Adrenal gland (tissue), 12 donors: ENCODE results near the gene RAD9A. TPM values are rescaled to one million over a fixed set of nuclear protein-coding genes. Genes with fewer than 3 reads are reported as not detected.
"Not testable (repeated sequence)": the region's sequence is repeated elsewhere in the genome, so short reads cannot be mapped to it uniquely, and the experiment has no call there.

Source experiments
- DNase-seq, 7 donors: peaks; one replicate each; pipeline ENCODE4 v3.0.0-alpha.2; 2019 to 2020
- H3K27ac ChIP-seq, 5 donors: fragments of 200-600 bp; sonication (generic) in 4 of 5; 1 replicate in 3 of 5; 2 replicates in 2 of 5; pipeline versions ENCODE4 v1.5.1 to v1.8.0; 2016 to 2020; ENCODE audit warnings: mild to moderate bottlenecking in 1 of 5
- H3K27me3 ChIP-seq: fragments of 200-600 bp; 2 replicates; pipeline ENCODE4 v1.8.0; 2021
- H3K36me3 ChIP-seq, 2 donors: fragments of 200-600 bp; replicated peaks in 1 of 2; 1 replicate in 1 of 2; 2 replicates in 1 of 2; pipeline versions ENCODE4 v1.5.1 to v1.8.0; 2018 to 2022
- H3K4me1 ChIP-seq, 2 donors: fragments of 200-600 bp; replicated peaks in 1 of 2; 1 replicate in 1 of 2; 2 replicates in 1 of 2; pipeline versions ENCODE4 v1.5.1 to v1.8.0; 2018 to 2021
- H3K4me3 ChIP-seq, 4 donors: fragments of 200-600 bp; sonication (generic) in 3 of 4; one replicate each; pipeline ENCODE4 v1.5.1; 2016 to 2018
- H3K9me3 ChIP-seq, 3 donors: fragments of 200-600 bp; sonication (generic) in 1 of 3; replicated peaks in 1 of 3; 1 replicate in 2 of 3; 2 replicates in 1 of 3; pipeline versions ENCODE4 v1.5.1 to v1.8.0; 2016 to 2021
- CTCF ChIP-seq, 6 experiments: fragments of 450-650 bp in 4 of 6; fragments of 200-600 bp in 2 of 6; sonication (generic) in 1 of 6; IDR thresholded peaks; 1 replicate in 5 of 6; 2 replicates in 1 of 6; pipeline versions ENCODE4 v1.5.1 to v1.8.0; 2016 to 2021; ENCODE audit warnings: antibody characterized with exemption in 6 of 6, mild to moderate bottlenecking in 2 of 6, moderate library complexity in 1 of 6
- POLR2A ChIP-seq, 2 donors: fragments of 450-650 bp; IDR thresholded peaks; one replicate each; pipeline ENCODE4 v1.6.1; 2017; ENCODE audit warnings: antibody characterized with exemption in 2 of 2, mild to moderate bottlenecking in 2 of 2, moderate library complexity in 1 of 2
- WGBS, 4 donors: extraction: QIAGEN DNeasy Blood & Tissue Kit in 2 of 4; methylation state at CpG; one replicate each; pipeline versions ENCODE4 v1.1.5 to v1.1.7; 2013 to 2017; 5-methylcytosine and 5-hydroxymethylcytosine counted together
- intact Hi-C, 2 donors: fragments of 100-400 bp; cut with DNase I; formaldehyde crosslinking; loops; one replicate each; pipeline versions ENCODE4 v1.14.1 to v1.15.0; 2022 to 2023
- polyA plus RNA-seq, 3 donors: library from polyadenylated mRNA; stranded (reverse); fragments of 200-250 nt in 2 of 3; fragments of 350-450 nt in 1 of 3; fragmentation: Illumina TruSeq in 1 of 3; extraction: RNeasy Lipid Tissue Mini Kit (QIAGEN cat#74804) in 1 of 3; gene quantifications; one replicate each; pipeline ENCODE4 v1.2.3, GENCODE V29; 2013 to 2014
- total RNA-seq, 9 donors: library from RNA; depleted of rRNA in 4 of 9; stranded (reverse); fragments of >200 nt in 4 of 9; fragments of 120-200 nt in 1 of 9; fragmentation: NEBNext Ultra II Directional in 1 of 9; extraction: Animal tissue kit (Norgen Biotek cat#: 25700) in 1 of 9; gene quantifications; one replicate each; pipeline versions ENCODE4 v1.1.0 to v1.2.4, GENCODE V29; 2013 to 2023
- donor health status: healthy with polysubstance abuse.
- donor health status: Bipolar disorder and iron deficiency.
- donor health status: DM: yes; HTN: yes; CAD: no.
- donor health status: DM: no; HTN: no; CAD: no.
- donor health status: DM: no; HTN: no; CAD: no.
- donor health status: DM: yes; HTN: yes; CAD: no.

RAD9A gene
- total and polyA plus RNA-seq, 12 donors = 5.4 to 57.7 (median 15.0) TPM

GRCh38 chr11:67423891-67424613 is 32.3 kb downstream of the RAD9A start:
- no peak for DNase-seq
- H3K9me3 ChIP-seq = no peaks in the 10 kb centered on the region
- H3K27me3 ChIP-seq = no peaks in the 10 kb centered on the region
- 88 to 92% (median 88%) methylated on average over 24 to 34 of the region's 34 CpGs; no CpG with 5 or more reads in 1 of the 4 donors for WGBS, 4 donors
- TF ChIP-seq CTCF (IDR thresholded peaks at IDR 0.05) = no peak
- no peak for TF ChIP-seq POLR2A (IDR thresholded peaks at IDR 0.05)
- H3K4me1 ChIP-seq = peaks cover 14 to 15% of the 10 kb centered on the region in 2 donors
- H3K27ac ChIP-seq = no peak overlapping the region
- no peak overlapping the region for H3K4me3 ChIP-seq
- intact Hi-C loops = no loop called here
- H3K36me3 ChIP-seq = no peaks in the 10 kb centered on the region

DNA sequence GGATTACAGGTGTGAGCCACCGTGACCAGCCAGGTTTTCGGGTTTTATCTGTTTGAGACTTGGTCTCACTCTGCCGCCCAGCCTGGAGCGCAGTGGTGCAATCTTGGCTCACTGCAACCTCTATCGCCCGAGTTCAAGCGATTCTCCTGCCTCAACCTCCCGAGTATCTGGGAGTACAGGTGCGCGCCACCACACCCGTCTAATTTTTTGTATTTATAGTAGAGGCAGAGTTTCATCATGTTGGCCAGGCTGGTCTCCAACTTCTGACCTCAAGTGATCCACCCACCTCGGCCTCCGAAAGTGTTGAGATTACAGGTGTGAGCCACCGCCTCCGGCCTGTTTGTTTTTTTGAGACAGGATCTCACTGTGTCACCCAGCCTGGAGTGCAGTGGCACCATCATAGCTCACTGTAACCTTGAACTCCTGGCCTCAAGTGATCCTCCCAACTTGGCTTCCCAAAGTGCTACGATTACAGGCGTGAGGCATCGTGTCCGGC is 35.6 kb downstream of the RAD9A start:
- intact Hi-C loops = not testable (repeated sequence)
- 65 to 79% (median 69%) methylated on average over 19 of the region's 19 CpGs for WGBS, 4 donors

GRCh38 chr11:67428052-67429001 is 36.5 kb downstream of the RAD9A start, which contains the start of gene RPS6KB2:
RPS6KB2 (plus strand) TSS chr11:67428494; CDS start chr11:67428546, 52 bp downstream.
- peak within 1 kb of the TSS; percentile 73 to 94 (median 84) for H3K27ac ChIP-seq
- 0% methylated on average over 47 to 68 of the region's 68 CpGs for WGBS, 4 donors

More for the DNA sequence above, 35.6 kb downstream of the RAD9A start:
- H3K27me3 ChIP-seq, H3K9me3 ChIP-seq: not testable (repeated sequence)
- Histone ChIP-seq H3K4me3 (peak overlapping the region in 2 of 4 donors; percentile 77), H3K27ac (peak overlapping the region; percentile 73 to 94 (median 84)), H3K36me3 (peaks cover 0 to 14% of the 10 kb centered on the region in 2 donors), H3K4me1 (peaks cover 15% of the 10 kb centered on the region in 2 donors)
- DNase-seq = peak in 5 of 7 donors; percentile 61 to 78 (median 75)
- TF ChIP-seq POLR2A (IDR thresholded peaks at IDR 0.05) = peak in 1 of 2 donors; percentile 10

More at GRCh38 chr11:67428052-67429001, 36.5 kb downstream of the RAD9A start, which contains the start of gene RPS6KB2:
- TF ChIP-seq CTCF (IDR thresholded peaks at IDR 0.05) (peak in 1 of 6 experiments; percentile 2), POLR2A (IDR thresholded peaks at IDR 0.05) (peak; percentile 92 to 94)
- H3K4me3 ChIP-seq = peak within 1 kb of the TSS; percentile 35 to 98 (median 77)
- H3K4me1 ChIP-seq = peaks cover 15% of the 10 kb centered on the region in 2 donors
- DNase-seq = peak; percentile 98 to 100 (median 99)
- H3K36me3 ChIP-seq = peaks cover 0 to 23% of the 10 kb centered on the region in 2 donors
- intact Hi-C loops = no loop called here
- H3K27me3 ChIP-seq = no peaks in the 10 kb centered on the region
- no peaks in the 10 kb centered on the region for H3K9me3 ChIP-seq
